Fibroblast of villous mesenchyme (primary cell): Measurements from ENCODE around the gene CDK6. TPM values are rescaled to one million over a fixed set of nuclear protein-coding genes. Genes with fewer than 3 reads are reported as not detected.

Source experiments
- DNase-seq: peaks from one replicate; pipeline ENCODE4 v3.0.0-alpha.2; 2010; ENCODE audit warnings: low read depth
- H3K4me3 ChIP-seq: 2 replicates; pipeline ENCODE4 v1.5.1; 2011; ENCODE audit warnings: low read depth, mild to moderate bottlenecking, low read length
- CTCF ChIP-seq: IDR thresholded peaks from 2 replicates; pipeline ENCODE4 v1.5.1; 2012; ENCODE audit warnings: low read depth, mild to moderate bottlenecking, low read length; ENCODE audit not compliant: insufficient read depth
- total RNA-seq: library from RNA; depleted of rRNA; stranded (reverse); fragments of >200 nt; gene quantifications from 2 replicates; pipeline ENCODE4 v1.2.3, GENCODE V29; 2012

The CDK6 gene
- total RNA-seq, 1 donor = 30.7 TPM

- peak; percentile 86 for DNase-seq
- no peak for TF ChIP-seq CTCF
- no peak overlapping the region for H3K4me3 ChIP-seq
Observed at GRCh38 chr7:92808006-92808405, 28.4 kb downstream of the CDK6 start.

GRCh38 chr7:92806496-92806895 is 29.9 kb downstream of the CDK6 start:
- no peak for TF ChIP-seq CTCF
- DNase-seq = no peak
- H3K4me3 ChIP-seq = no peak overlapping the region

- TF ChIP-seq CTCF = no peak
- DNase-seq = no peak
- H3K4me3 ChIP-seq = no peak overlapping the region
Observed at GRCh38 chr7:92802406-92802805, 34.0 kb downstream of the CDK6 start.

- no peak overlapping the region for H3K4me3 ChIP-seq
- TF ChIP-seq CTCF = no peak
- DNase-seq = no peak
Observed at GRCh38 chr7:92799446-92800211, 36.7 kb downstream of the CDK6 start.

- no peak for DNase-seq
- H3K4me3 ChIP-seq = no peak overlapping the region
- TF ChIP-seq CTCF = no peak
Observed at GRCh38 chr7:92798517-92799249, 37.7 kb downstream of the CDK6 start.

GRCh38 chr7:92797693-92798092 is 38.7 kb downstream of the CDK6 start:
- peak; percentile 23 for DNase-seq
- H3K4me3 ChIP-seq = no peak overlapping the region
- no peak for TF ChIP-seq CTCF
